GM12878 (cell line): ENCODE measurements around the gene CTSW. TPM values are rescaled to one million over a fixed set of nuclear protein-coding genes. Genes with fewer than 3 reads are reported as not detected.
A peak's percentile ranks its signal among the peaks of the same experiment; 100 is the strongest.

Experiments used
- CBFB ChIP-seq: IDR thresholded peaks from 2 replicates; pipeline ENCODE4 v1.6.1; 2016; ENCODE audit warnings: antibody characterized with exemption, low read depth
- CHD4 ChIP-seq: fragments of 200-600 bp; sonication (generic); IDR thresholded peaks from 2 replicates; pipeline ENCODE4 v1.6.1; 2016; ENCODE audit warnings: mild to moderate bottlenecking
- DPF2 ChIP-seq: fragments of 450-650 bp; IDR thresholded peaks from 2 replicates; pipeline ENCODE4 v1.6.1; 2017; ENCODE audit warnings: mild to moderate bottlenecking
- EED ChIP-seq: sonication (generic); IDR thresholded peaks from 2 replicates; pipeline ENCODE4 v1.6.1; 2016; ENCODE audit warnings: antibody characterized with exemption, low read depth
- EP300 ChIP-seq, 2 experiments: fragments of 150-350 bp in 1 of 2; IDR thresholded peaks; 2 replicates each; pipeline ENCODE4 v1.6.1; 2011 to 2012; ENCODE audit warnings: low read depth in 2 of 2, low read length in 2 of 2, borderline replicate concordance in 1 of 2, improper control_type of control experiment in 1 of 2, inconsistent platforms in 1 of 2; ENCODE audit not compliant: control insufficient read depth in 1 of 2
- ESRRA ChIP-seq: IDR thresholded peaks from 2 replicates; pipeline ENCODE4 v1.6.1; 2012; ENCODE audit warnings: mild to moderate bottlenecking, low read length, improper control_type of control experiment
- ETV6 ChIP-seq, 2 experiments: fragments of 450-650 bp in 1 of 2; IDR thresholded peaks in 1 of 2; conservative IDR thresholded peaks in 1 of 2; 2 replicates each; pipeline ENCODE4 v1.6.1; 2014; ENCODE audit warnings: antibody characterized with exemption in 1 of 2, borderline replicate concordance in 1 of 2, low read depth in 1 of 2, mild to moderate bottlenecking in 1 of 2, moderate library complexity in 1 of 2
- HDGF ChIP-seq: fragments of 450-650 bp; IDR thresholded peaks from 2 replicates; pipeline ENCODE4 v1.6.1; 2016; ENCODE audit warnings: antibody characterized with exemption
- JUNB ChIP-seq: IDR thresholded peaks from 2 replicates; pipeline ENCODE4 v1.6.1; 2016; ENCODE audit warnings: antibody characterized with exemption, mild to moderate bottlenecking
- MEF2A ChIP-seq: IDR thresholded peaks from 2 replicates; pipeline ENCODE4 v1.6.1; 2011; ENCODE audit warnings: low read depth, mild to moderate bottlenecking, low read length, moderate library complexity; ENCODE audit not compliant: insufficient read depth
- NBN ChIP-seq: fragments of 450-650 bp; IDR thresholded peaks from 2 replicates; pipeline ENCODE4 v1.6.1; 2016
- NFYB ChIP-seq: IDR thresholded peaks from 2 replicates; pipeline ENCODE4 v1.6.1; 2011; ENCODE audit warnings: low read depth, mild to moderate bottlenecking, low read length, improper control_type of control experiment, moderate library complexity; ENCODE audit not compliant: insufficient read depth
- NR2F1 ChIP-seq: fragments of 450-650 bp; conservative IDR thresholded peaks from 2 replicates; pipeline ENCODE4 v1.6.1; 2017; ENCODE audit warnings: mild to moderate bottlenecking
- SIN3A ChIP-seq: IDR thresholded peaks from 2 replicates; pipeline ENCODE4 v1.6.1; 2012; ENCODE audit warnings: low read depth, low read length, improper control_type of control experiment
- SMAD1 ChIP-seq: fragments of 450-650 bp; IDR thresholded peaks from 2 replicates; pipeline ENCODE4 v1.6.1; 2018; ENCODE audit warnings: mild to moderate bottlenecking, low read depth; ENCODE audit not compliant: partially characterized antibody
- WRNIP1 ChIP-seq: IDR thresholded peaks from 2 replicates; pipeline ENCODE4 v1.6.1; 2011; ENCODE audit warnings: low read depth, low read length, improper control_type of control experiment, borderline replicate concordance
- polyA plus RNA-seq, 11 experiments: library from polyadenylated mRNA; depleted of rRNA in 4 of 11; unstranded in 6 of 11; stranded (reverse) in 5 of 11; fragments of >200 nt; fragmentation: Nextera tagmentation in 4 of 11; fragmentation: Illumina TruSeq in 1 of 11; extraction: Ambion mirVana in 4 of 11; extraction: Trizol in 1 of 11; gene quantifications; 1 replicate in 1 of 11; 2 replicates in 10 of 11; pipeline versions ENCODE4 v1.2.1 to v1.2.3, GENCODE V29; 2011 to 2016; ENCODE audit warnings: inconsistent platforms in 2 of 11, missing spikeins in 2 of 11, low read depth in 1 of 11
- total RNA-seq, 4 experiments: library from RNA; depleted of rRNA in 3 of 4; stranded (reverse); fragments of >200 nt in 3 of 4; fragmentation: Illumina TruSeq in 1 of 4; extraction: Trizol in 1 of 4; gene quantifications; 2 replicates each; pipeline versions ENCODE4 v1.2.1 to v1.2.3, GENCODE V29; 2013 to 2021
- TF ChIP-seq, protein P1 (sequence below): IDR thresholded peaks from 2 replicates; pipeline ENCODE4 v1.6.1; 2012; ENCODE audit warnings: low read depth, low read length, improper control_type of control experiment

Gene CTSW
- total and polyA plus RNA-seq, 10 of the 15 experiments (the other 5 are each of a cell fraction or from before 2014, with no cell fraction given), result 0.53 to 12.0 (median 1.7) TPM

- TF ChIP-seq HDGF (peak; percentile 16; the same call in 1 of the 2 replicates), CBFB (0 out of 2 replicates have a peak, but pooled peaks have one; percentile 29), EED (no peak; the same call in 1 of the 2 replicates), CHD4 (no peak), NR2F1 (no peak), SMAD1 (no peak), DPF2 (no peak; the same call in none of the 2 replicates), WRNIP1 (no peak), SIN3A (peak; percentile 10; the same call in 1 of the 2 replicates), MEF2A (no peak), EP300 (IDR thresholded peaks at IDR 0.05; ENCODE audit: borderline replicate concordance in 1 of 2, control insufficient read depth in 1 of 2, low read depth in 2 of 2, low read length in 2 of 2) (no peak), ETV6 (conservative IDR thresholded peaks at IDR 0.05 in 1 of 2, IDR thresholded peaks at IDR 0.05 in 1 of 2; ENCODE audit: borderline replicate concordance in 1 of 2, low read depth in 1 of 2) (peak in 1 of 2 experiments; percentile 7; a peak in 1 of 4 replicates), ESRRA (no peak), JUNB (no peak), NFYB (no peak), NBN (no peak)
- TF ChIP-seq, protein P1, sequence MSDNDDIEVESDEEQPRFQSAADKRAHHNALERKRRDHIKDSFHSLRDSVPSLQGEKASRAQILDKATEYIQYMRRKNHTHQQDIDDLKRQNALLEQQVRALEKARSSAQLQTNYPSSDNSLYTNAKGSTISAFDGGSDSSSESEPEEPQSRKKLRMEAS, result no peak
Measured at GRCh38 chr11:65919573-65920371, 40.1 kb downstream of the CTSW start (continued).
